ENCODE results near the gene CCDC85C. TPM values are rescaled to one million over a fixed set of nuclear protein-coding genes. Genes with fewer than 3 reads are reported as not detected.

CCDC85C gene
- total RNA-seq, 2 experiments from 2014 or later: 5.8 to 7.5 TPM

- no peaks in the 10 kb centered on the region for H3K27me3 ChIP-seq (ENCODE audit: control insufficient read depth in 1 of 2, insufficient read depth in 2 of 2, low read length in 2 of 2)
- no peaks in the 10 kb centered on the region for H3K27me3 Mint-ChIP-seq
- DNase-seq: no peak
- ChIA-PET POLR2A (no interaction called here), CTCF (no interaction called here)
- no peak for ATAC-seq (ENCODE audit: poor library complexity)
- peaks cover 16% of the 10 kb centered on the region for H3K4me1 Mint-ChIP-seq (ENCODE audit: low read depth)
- H3K4me3 Mint-ChIP-seq: no peak overlapping the region
- peaks cover 31% of the 10 kb centered on the region for H3K4me1 ChIP-seq (ENCODE audit: insufficient read depth, low read length)
- no peak for TF ChIP-seq CTCF (IDR thresholded peaks at IDR 0.05)
- no peaks in the 10 kb centered on the region for H3K9me3 Mint-ChIP-seq
- no peaks in the 10 kb centered on the region for H3K36me3 Mint-ChIP-seq (ENCODE audit: low read depth)
- intact Hi-C loops (cut with DNase I, micrococcal nuclease): no loop called here
- no peaks in the 10 kb centered on the region for H3K9me3 ChIP-seq (ENCODE audit: control insufficient read depth in 1 of 2, insufficient read depth in 1 of 2, low read length in 2 of 2)
- H3K36me3 ChIP-seq (ENCODE audit: insufficient read depth, low read length): no peaks in the 10 kb centered on the region
- no peak overlapping the region for H3K4me3 ChIP-seq (ENCODE audit: low read length)
- H3K27ac Mint-ChIP-seq: no peak overlapping the region
- no peak overlapping the region for H3K27ac ChIP-seq (ENCODE audit: low read depth in 1 of 2, low read length in 2 of 2)
Measured at GRCh38 chr14:99522457-99522891, 81.5 kb downstream of the CCDC85C start.

GRCh38 chr14:99522025-99522401 is 82.0 kb downstream of the CCDC85C start:
- no peak overlapping the region for H3K4me3 Mint-ChIP-seq
- ATAC-seq (ENCODE audit: poor library complexity): no peak
- H3K27ac Mint-ChIP-seq: no peak overlapping the region
- Histone ChIP-seq H3K9me3 (ENCODE audit: control insufficient read depth in 1 of 2, insufficient read depth in 1 of 2, low read length in 2 of 2) (no peaks in the 10 kb centered on the region), H3K4me3 (ENCODE audit: low read length) (no peak overlapping the region), H3K27ac (ENCODE audit: low read depth in 1 of 2, low read length in 2 of 2) (no peak overlapping the region), H3K36me3 (ENCODE audit: insufficient read depth, low read length) (no peaks in the 10 kb centered on the region), H3K27me3 (ENCODE audit: control insufficient read depth in 1 of 2, insufficient read depth in 2 of 2, low read length in 2 of 2) (no peaks in the 10 kb centered on the region), H3K4me1 (ENCODE audit: insufficient read depth, low read length) (peaks cover 31% of the 10 kb centered on the region)
- no peaks in the 10 kb centered on the region for H3K9me3 Mint-ChIP-seq
- H3K36me3 Mint-ChIP-seq (ENCODE audit: low read depth): no peaks in the 10 kb centered on the region
- intact Hi-C loops (cut with DNase I, micrococcal nuclease): no loop called here
- no peaks in the 10 kb centered on the region for H3K27me3 Mint-ChIP-seq
- ChIA-PET CTCF (no interaction called here), POLR2A (no interaction called here)
- no peak for TF ChIP-seq CTCF (IDR thresholded peaks at IDR 0.05)
- no peak for DNase-seq
- H3K4me1 Mint-ChIP-seq (ENCODE audit: low read depth): peaks cover 16% of the 10 kb centered on the region

- Mint-ChIP-seq H3K36me3 (ENCODE audit: low read depth) (no peaks in the 10 kb centered on the region), H3K27me3 (no peaks in the 10 kb centered on the region), H3K4me3 (no peak overlapping the region), H3K4me1 (ENCODE audit: low read depth) (peaks cover 16% of the 10 kb centered on the region), H3K9me3 (no peaks in the 10 kb centered on the region), H3K27ac (no peak overlapping the region)
- CTCF ChIA-PET: no interaction called here
- Histone ChIP-seq H3K27me3 (ENCODE audit: control insufficient read depth in 1 of 2, insufficient read depth in 2 of 2, low read length in 2 of 2) (no peaks in the 10 kb centered on the region), H3K9me3 (ENCODE audit: control insufficient read depth in 1 of 2, insufficient read depth in 1 of 2, low read length in 2 of 2) (no peaks in the 10 kb centered on the region), H3K36me3 (ENCODE audit: insufficient read depth, low read length) (no peaks in the 10 kb centered on the region), H3K4me3 (ENCODE audit: low read length) (no peak overlapping the region), H3K27ac (ENCODE audit: low read depth in 1 of 2, low read length in 2 of 2) (no peak overlapping the region), H3K4me1 (ENCODE audit: insufficient read depth, low read length) (peaks cover 30% of the 10 kb centered on the region)
- POLR2A ChIA-PET: no interaction called here
- DNase-seq (peak in 1 of 14 experiments; percentile 1), ATAC-seq (ENCODE audit: poor library complexity) (no peak)
- no peak for TF ChIP-seq CTCF (IDR thresholded peaks at IDR 0.05)
- intact Hi-C loops (cut with DNase I, micrococcal nuclease): no loop called here
Measured at GRCh38 chr14:99521176-99522024, 82.6 kb downstream of the CCDC85C start.
